Neural cell (in vitro differentiated cells): ENCODE measurements around the gene AHNAK2. TPM values are rescaled to one million over a fixed set of nuclear protein-coding genes. Genes with fewer than 3 reads are reported as not detected.

Source experiments
- H2AFZ ChIP-seq: fragments of 200-600, 300-800 bp; sonication (generic), shearing (Covaris generic); 2 replicates; pipeline ENCODE4 v1.6.0; 2014; ENCODE audit warnings: low read depth, mild to moderate bottlenecking, antibody characterized with exemption, low read length, moderate library complexity
- H3F3A ChIP-seq: fragments of 200-600 bp; shearing (Covaris generic); 2 replicates; pipeline ENCODE4 v1.6.1; 2016; ENCODE audit warnings: mild to moderate bottlenecking, moderate library complexity, mixed read lengths, antibody characterized with exemption, low read length; ENCODE audit not compliant: insufficient read depth, poor library complexity, severe bottlenecking
- H3K27ac ChIP-seq: fragments of 200-600, 300-800 bp; sonication (generic), shearing (Covaris generic); 2 replicates; pipeline ENCODE4 v1.5.1; 2014; ENCODE audit warnings: mild to moderate bottlenecking, low read length, moderate library complexity
- H3K27me3 ChIP-seq: fragments of 300-800, 200-600 bp; sonication (generic), shearing (Covaris generic); 2 replicates; pipeline ENCODE4 v1.6.0; 2014; ENCODE audit warnings: mild to moderate bottlenecking, low read depth, low read length, moderate library complexity; ENCODE audit not compliant: insufficient read depth
- H3K36me3 ChIP-seq: fragments of 300-800, 200-600 bp; sonication (generic), shearing (Covaris generic); 2 replicates; pipeline ENCODE4 v1.5.1; 2014; ENCODE audit warnings: mild to moderate bottlenecking, antibody characterized with exemption, low read length, moderate library complexity; ENCODE audit not compliant: insufficient read depth
- H3K4me2 ChIP-seq: fragments of 300-800, 200-600 bp; sonication (generic), shearing (Covaris generic); 2 replicates; pipeline ENCODE4 v1.6.0; 2014; ENCODE audit warnings: mild to moderate bottlenecking, low read length
- H3K4me3 ChIP-seq: fragments of 300-800, 200-600 bp; sonication (generic), shearing (Covaris generic); 2 replicates; pipeline ENCODE4 v1.5.1; 2014; ENCODE audit warnings: mild to moderate bottlenecking, low read length, moderate library complexity
- H3K79me2 ChIP-seq: fragments of 200-600 bp; shearing (Covaris generic); replicated peaks from 2 replicates; pipeline ENCODE4 v1.6.0; 2014; ENCODE audit warnings: mild to moderate bottlenecking, low read length, moderate library complexity; ENCODE audit not compliant: insufficient read depth
- H3K9ac ChIP-seq: fragments of 300-800, 200-600 bp; sonication (generic), shearing (Covaris generic); 2 replicates; pipeline ENCODE4 v1.6.1; 2016; ENCODE audit warnings: mild to moderate bottlenecking, low read length, mixed read lengths
- H3K9me2 ChIP-seq: fragments of 200-600 bp; shearing (Covaris generic); 2 replicates; pipeline ENCODE4 v1.6.1; 2016; ENCODE audit warnings: mild to moderate bottlenecking, low read length, mixed read lengths; ENCODE audit not compliant: insufficient read depth
- H3K9me3 ChIP-seq: fragments of 200-600, 300-800 bp; sonication (generic), shearing (Covaris generic); 2 replicates; pipeline ENCODE4 v1.6.1; 2016; ENCODE audit warnings: mild to moderate bottlenecking, mixed run types, low read length, moderate library complexity, mixed read lengths
- H4K20me1 ChIP-seq: fragments of 200-600 bp; shearing (Covaris generic); 2 replicates; pipeline ENCODE4 v1.6.1; 2016; ENCODE audit warnings: mild to moderate bottlenecking, mixed run types; ENCODE audit not compliant: insufficient read depth
- EP300 ChIP-seq: fragments of 450-650 bp; conservative IDR thresholded peaks from 2 replicates; pipeline ENCODE4 v1.6.1; 2014; ENCODE audit warnings: antibody characterized with exemption, mild to moderate bottlenecking, moderate library complexity; ENCODE audit not compliant: poor library complexity, severe bottlenecking
- MXI1 ChIP-seq: fragments of 450-650 bp; conservative IDR thresholded peaks from 2 replicates; pipeline ENCODE4 v1.6.1; 2014; ENCODE audit warnings: antibody characterized with exemption, mild to moderate bottlenecking; ENCODE audit not compliant: poor library complexity, severe bottlenecking
- POLR2AphosphoS5 ChIP-seq: IDR thresholded peaks from 2 replicates; pipeline ENCODE4 v1.6.1; 2012
- RAD21 ChIP-seq: fragments of 450-650 bp; conservative IDR thresholded peaks from 2 replicates; pipeline ENCODE4 v1.6.1; 2014; ENCODE audit warnings: antibody characterized with exemption, mild to moderate bottlenecking, moderate library complexity
- SMC3 ChIP-seq: fragments of 450-650 bp; conservative IDR thresholded peaks from 2 replicates; pipeline ENCODE4 v1.6.1; 2014; ENCODE audit warnings: antibody characterized with exemption, mild to moderate bottlenecking, moderate library complexity; ENCODE audit not compliant: poor library complexity
- polyA plus RNA-seq: library from polyadenylated mRNA; depleted of rRNA; stranded (reverse); fragments of >200 nt; gene quantifications from 2 replicates; pipeline ENCODE4 v1.2.3, GENCODE V29; 2014
- TF ChIP-seq, protein P1 (sequence below): fragments of 450-650 bp; IDR thresholded peaks from 2 replicates; pipeline ENCODE4 v1.5.1; 2014; ENCODE audit warnings: antibody characterized with exemption, mild to moderate bottlenecking, moderate library complexity; ENCODE audit not compliant: poor library complexity, severe bottlenecking
- TF ChIP-seq, protein P2 (sequence below): IDR thresholded peaks from 2 replicates; pipeline ENCODE4 v1.6.1; 2012; ENCODE audit warnings: borderline replicate concordance

The AHNAK2 gene
- polyA plus RNA-seq, 1 donor from 2014 or later = 1.4 TPM

DNA sequence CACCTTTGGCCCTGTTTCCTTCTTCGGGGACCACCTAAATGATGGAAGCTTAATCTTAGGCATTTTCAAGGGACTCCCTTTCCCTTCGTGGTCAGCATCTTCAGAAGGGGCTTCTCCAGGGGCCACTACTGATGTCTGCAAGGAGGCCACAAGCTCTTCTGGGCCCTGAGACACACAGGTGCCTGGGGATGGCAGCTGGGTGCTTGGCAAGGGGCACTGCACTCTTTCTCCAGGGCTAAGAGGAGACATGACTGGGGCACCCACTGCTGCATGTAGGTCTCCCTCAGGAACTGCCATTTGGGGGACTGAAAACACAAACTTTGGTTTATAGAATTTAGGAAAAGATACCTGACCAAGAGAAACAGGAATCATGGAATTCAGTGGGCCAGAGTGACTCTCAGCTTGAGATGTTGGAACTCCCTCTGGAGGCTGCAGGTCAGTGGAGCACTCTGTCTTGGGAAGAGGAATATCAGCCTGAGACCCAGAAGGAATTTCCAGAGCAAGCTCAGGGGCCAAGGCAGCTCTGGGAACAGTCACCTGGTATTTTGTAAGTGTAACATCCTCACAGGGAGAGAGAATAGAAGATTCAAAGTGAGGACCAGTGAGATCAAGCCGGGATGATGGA is 37.5 kb downstream of the AHNAK2 start:
- H2AFZ ChIP-seq = no peak overlapping the region
- no peaks in the 10 kb centered on the region for H3K9me2 ChIP-seq
- no peaks in the 10 kb centered on the region for H4K20me1 ChIP-seq
- H3K79me2 ChIP-seq = no peaks in the 10 kb centered on the region
- TF ChIP-seq, protein P1, sequence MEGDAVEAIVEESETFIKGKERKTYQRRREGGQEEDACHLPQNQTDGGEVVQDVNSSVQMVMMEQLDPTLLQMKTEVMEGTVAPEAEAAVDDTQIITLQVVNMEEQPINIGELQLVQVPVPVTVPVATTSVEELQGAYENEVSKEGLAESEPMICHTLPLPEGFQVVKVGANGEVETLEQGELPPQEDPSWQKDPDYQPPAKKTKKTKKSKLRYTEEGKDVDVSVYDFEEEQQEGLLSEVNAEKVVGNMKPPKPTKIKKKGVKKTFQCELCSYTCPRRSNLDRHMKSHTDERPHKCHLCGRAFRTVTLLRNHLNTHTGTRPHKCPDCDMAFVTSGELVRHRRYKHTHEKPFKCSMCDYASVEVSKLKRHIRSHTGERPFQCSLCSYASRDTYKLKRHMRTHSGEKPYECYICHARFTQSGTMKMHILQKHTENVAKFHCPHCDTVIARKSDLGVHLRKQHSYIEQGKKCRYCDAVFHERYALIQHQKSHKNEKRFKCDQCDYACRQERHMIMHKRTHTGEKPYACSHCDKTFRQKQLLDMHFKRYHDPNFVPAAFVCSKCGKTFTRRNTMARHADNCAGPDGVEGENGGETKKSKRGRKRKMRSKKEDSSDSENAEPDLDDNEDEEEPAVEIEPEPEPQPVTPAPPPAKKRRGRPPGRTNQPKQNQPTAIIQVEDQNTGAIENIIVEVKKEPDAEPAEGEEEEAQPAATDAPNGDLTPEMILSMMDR = no peak
- no peak for TF ChIP-seq EP300
- TF ChIP-seq SMC3 = no peak
- TF ChIP-seq POLR2AphosphoS5 = no peak
- H3K4me3 ChIP-seq = no peak overlapping the region
- H3F3A ChIP-seq = no peaks in the 10 kb centered on the region
- H3K27ac ChIP-seq = no peak overlapping the region
- no peaks in the 10 kb centered on the region for H3K9me3 ChIP-seq
- H3K36me3 ChIP-seq = no peaks in the 10 kb centered on the region
- H3K27me3 ChIP-seq = no peaks in the 10 kb centered on the region
- H3K4me2 ChIP-seq = no peak overlapping the region
- no peak overlapping the region for H3K9ac ChIP-seq

DNA sequence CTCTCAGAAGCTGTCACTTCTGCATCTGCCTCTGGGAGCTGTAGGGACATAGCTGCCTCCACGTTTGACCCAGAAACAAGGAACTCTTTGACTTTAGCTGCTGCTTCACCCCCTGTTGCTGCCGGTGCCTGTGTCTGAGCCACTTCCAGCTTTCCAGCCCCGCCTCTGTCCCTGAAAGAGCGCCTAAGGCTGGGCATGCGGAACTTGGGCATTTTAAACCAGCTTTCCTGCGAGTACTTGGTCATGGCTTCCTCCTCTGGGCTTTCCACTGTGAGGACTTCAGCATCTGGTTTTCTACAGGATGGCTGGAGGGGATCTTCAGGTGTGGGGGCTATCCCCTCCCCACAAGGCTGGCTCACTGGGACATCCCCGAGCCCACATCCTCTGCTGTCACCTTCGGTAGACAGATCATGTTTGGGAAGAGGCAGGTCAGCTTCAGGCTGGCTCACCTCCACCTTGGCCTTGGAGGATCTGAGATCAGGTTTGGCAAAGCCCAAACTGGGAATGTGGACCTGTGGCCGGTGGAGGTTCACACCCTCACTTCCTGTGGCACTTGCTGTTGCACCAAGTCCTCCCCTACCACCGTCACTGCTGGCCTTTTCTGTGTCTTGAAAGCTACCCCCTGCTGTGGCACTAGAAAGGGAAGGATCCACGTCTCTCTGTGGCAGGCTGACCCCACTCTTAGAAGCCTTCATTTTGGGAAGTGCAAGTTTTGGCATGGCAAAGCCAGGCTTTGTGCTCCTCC is 38.3 kb downstream of the AHNAK2 start:
- H3K79me2 ChIP-seq = no peaks in the 10 kb centered on the region
- H3K27me3 ChIP-seq = peaks cover 3% of the 10 kb centered on the region
- no peak overlapping the region for H3K27ac ChIP-seq
- no peak overlapping the region for H3K4me2 ChIP-seq
- H2AFZ ChIP-seq = no peak overlapping the region
- TF ChIP-seq MXI1 = no peak
- no peak for TF ChIP-seq POLR2AphosphoS5
- TF ChIP-seq, protein P2, sequence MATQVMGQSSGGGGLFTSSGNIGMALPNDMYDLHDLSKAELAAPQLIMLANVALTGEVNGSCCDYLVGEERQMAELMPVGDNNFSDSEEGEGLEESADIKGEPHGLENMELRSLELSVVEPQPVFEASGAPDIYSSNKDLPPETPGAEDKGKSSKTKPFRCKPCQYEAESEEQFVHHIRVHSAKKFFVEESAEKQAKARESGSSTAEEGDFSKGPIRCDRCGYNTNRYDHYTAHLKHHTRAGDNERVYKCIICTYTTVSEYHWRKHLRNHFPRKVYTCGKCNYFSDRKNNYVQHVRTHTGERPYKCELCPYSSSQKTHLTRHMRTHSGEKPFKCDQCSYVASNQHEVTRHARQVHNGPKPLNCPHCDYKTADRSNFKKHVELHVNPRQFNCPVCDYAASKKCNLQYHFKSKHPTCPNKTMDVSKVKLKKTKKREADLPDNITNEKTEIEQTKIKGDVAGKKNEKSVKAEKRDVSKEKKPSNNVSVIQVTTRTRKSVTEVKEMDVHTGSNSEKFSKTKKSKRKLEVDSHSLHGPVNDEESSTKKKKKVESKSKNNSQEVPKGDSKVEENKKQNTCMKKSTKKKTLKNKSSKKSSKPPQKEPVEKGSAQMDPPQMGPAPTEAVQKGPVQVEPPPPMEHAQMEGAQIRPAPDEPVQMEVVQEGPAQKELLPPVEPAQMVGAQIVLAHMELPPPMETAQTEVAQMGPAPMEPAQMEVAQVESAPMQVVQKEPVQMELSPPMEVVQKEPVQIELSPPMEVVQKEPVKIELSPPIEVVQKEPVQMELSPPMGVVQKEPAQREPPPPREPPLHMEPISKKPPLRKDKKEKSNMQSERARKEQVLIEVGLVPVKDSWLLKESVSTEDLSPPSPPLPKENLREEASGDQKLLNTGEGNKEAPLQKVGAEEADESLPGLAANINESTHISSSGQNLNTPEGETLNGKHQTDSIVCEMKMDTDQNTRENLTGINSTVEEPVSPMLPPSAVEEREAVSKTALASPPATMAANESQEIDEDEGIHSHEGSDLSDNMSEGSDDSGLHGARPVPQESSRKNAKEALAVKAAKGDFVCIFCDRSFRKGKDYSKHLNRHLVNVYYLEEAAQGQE = no peak
- TF ChIP-seq RAD21 = no peak
- TF ChIP-seq, protein P1 = no peak
- TF ChIP-seq EP300 = no peak
- no peak for TF ChIP-seq SMC3
- no peak overlapping the region for H3K4me3 ChIP-seq
- H3K9me3 ChIP-seq = no peaks in the 10 kb centered on the region
- H3F3A ChIP-seq = no peaks in the 10 kb centered on the region
- no peaks in the 10 kb centered on the region for H4K20me1 ChIP-seq
- no peaks in the 10 kb centered on the region for H3K36me3 ChIP-seq
- H3K9me2 ChIP-seq = no peaks in the 10 kb centered on the region
- no peak overlapping the region for H3K9ac ChIP-seq
